ENCODE results near the gene PLPP4.

- TF ChIP-seq POLR2A (IDR thresholded peaks at IDR 0.05) = no peak
- TF ChIP-seq, protein P1, sequence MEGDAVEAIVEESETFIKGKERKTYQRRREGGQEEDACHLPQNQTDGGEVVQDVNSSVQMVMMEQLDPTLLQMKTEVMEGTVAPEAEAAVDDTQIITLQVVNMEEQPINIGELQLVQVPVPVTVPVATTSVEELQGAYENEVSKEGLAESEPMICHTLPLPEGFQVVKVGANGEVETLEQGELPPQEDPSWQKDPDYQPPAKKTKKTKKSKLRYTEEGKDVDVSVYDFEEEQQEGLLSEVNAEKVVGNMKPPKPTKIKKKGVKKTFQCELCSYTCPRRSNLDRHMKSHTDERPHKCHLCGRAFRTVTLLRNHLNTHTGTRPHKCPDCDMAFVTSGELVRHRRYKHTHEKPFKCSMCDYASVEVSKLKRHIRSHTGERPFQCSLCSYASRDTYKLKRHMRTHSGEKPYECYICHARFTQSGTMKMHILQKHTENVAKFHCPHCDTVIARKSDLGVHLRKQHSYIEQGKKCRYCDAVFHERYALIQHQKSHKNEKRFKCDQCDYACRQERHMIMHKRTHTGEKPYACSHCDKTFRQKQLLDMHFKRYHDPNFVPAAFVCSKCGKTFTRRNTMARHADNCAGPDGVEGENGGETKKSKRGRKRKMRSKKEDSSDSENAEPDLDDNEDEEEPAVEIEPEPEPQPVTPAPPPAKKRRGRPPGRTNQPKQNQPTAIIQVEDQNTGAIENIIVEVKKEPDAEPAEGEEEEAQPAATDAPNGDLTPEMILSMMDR (IDR thresholded peaks at IDR 0.05) = no peak
Observed at GRCh38 chr10:120593693-120594092, 136.7 kb downstream of the PLPP4 start.
